HEK293 (cell line): ENCODE measurements around the gene AP1G2.

Source experiments
- CTCF ChIA-PET: fragments of 350-600 bp; formaldehyde crosslinking; extraction: SDS; loops from one replicate; lab custom pipeline; 2021; ENCODE audit warnings: antibody characterized with exemption; lab: Yijun Ruan, JAX
- POLR2A ChIA-PET: fragments of 300-600 bp; formaldehyde crosslinking; extraction: SDS; loops from one replicate; lab custom pipeline; 2020; ENCODE audit warnings: antibody characterized with exemption, inconsistent platforms; lab: Yijun Ruan, JAX
- H3K27ac ChIP-seq: fragments of 200-500 bp; sonication (Bioruptor generic); 2 replicates; pipeline ENCODE4 v1.5.1; 2014; ENCODE audit warnings: low read depth, low read length, control low read depth, inconsistent platforms; ENCODE audit errors: extremely low read depth
- H3K36me3 ChIP-seq, 2 experiments: fragments of 200-500 bp in 1 of 2; sonication (Bioruptor generic) in 1 of 2; 1 replicate in 1 of 2; 2 replicates in 1 of 2; pipeline ENCODE4 v1.5.1; 2014 to 2017; ENCODE audit warnings: inconsistent platforms in 2 of 2, low read length in 2 of 2; ENCODE audit not compliant: control insufficient read depth in 2 of 2, insufficient read depth in 1 of 2
- H3K4me1 ChIP-seq: fragments of 200-500 bp; sonication (Bioruptor generic); 2 replicates; pipeline ENCODE4 v1.5.1; 2014; ENCODE audit warnings: mild to moderate bottlenecking, low read length, inconsistent platforms; ENCODE audit not compliant: control insufficient read depth, insufficient read depth
- H3K4me3 ChIP-seq: 2 replicates; pipeline ENCODE4 v1.5.1; 2011; ENCODE audit warnings: low read depth, mild to moderate bottlenecking, control low read depth, low read length, moderate library complexity
- H3K9me3 ChIP-seq: fragments of 200-500 bp; sonication (Bioruptor generic); 2 replicates; pipeline ENCODE4 v1.5.1; 2014; ENCODE audit warnings: low read depth, low read length, inconsistent platforms; ENCODE audit not compliant: control insufficient read depth, insufficient read depth
- AEBP2 ChIP-seq: fragments of 450-650 bp; formaldehyde crosslinking; IDR thresholded peaks from 2 replicates; pipeline ENCODE4 v1.5.1; 2016; ENCODE audit warnings: missing biosample characterization, missing genetic modification characterization, borderline replicate concordance
- BCL11A ChIP-seq: fragments of 450-650 bp; formaldehyde crosslinking; IDR thresholded peaks from 2 replicates; pipeline ENCODE4 v1.5.1; 2016; ENCODE audit warnings: low read depth, missing biosample characterization, missing genetic modification characterization
- GLIS1 ChIP-seq: fragments of 450-650 bp; formaldehyde crosslinking; IDR thresholded peaks from 2 replicates; pipeline ENCODE4 v1.5.1; 2016; ENCODE audit warnings: missing biosample characterization, missing genetic modification characterization
- KLF9 ChIP-seq: fragments of 450-650 bp; formaldehyde crosslinking; IDR thresholded peaks from 2 replicates; pipeline ENCODE4 v1.5.1; 2016; ENCODE audit warnings: missing biosample characterization, missing genetic modification characterization, low read depth
- MEIS1 ChIP-seq: sonication (generic); formaldehyde crosslinking; IDR thresholded peaks from 2 replicates; pipeline ENCODE4 v1.8.1; 2022; ENCODE audit warnings: missing genetic modification reagents, mild to moderate bottlenecking, borderline replicate concordance
- OSR2 ChIP-seq: fragments of 450-650 bp; formaldehyde crosslinking; IDR thresholded peaks from 2 replicates; pipeline ENCODE4 v1.5.1; 2016; ENCODE audit warnings: missing biosample characterization, missing genetic modification characterization
- SP2 ChIP-seq: fragments of 450-650 bp; formaldehyde crosslinking; IDR thresholded peaks from 2 replicates; pipeline ENCODE4 v1.5.1; 2016; ENCODE audit warnings: missing biosample characterization, missing genetic modification characterization
- SP3 ChIP-seq: fragments of 450-650 bp; formaldehyde crosslinking; IDR thresholded peaks from 2 replicates; pipeline ENCODE4 v1.5.1; 2016; ENCODE audit warnings: missing biosample characterization, missing genetic modification characterization
- ZNF10 ChIP-seq: fragments of 450-650 bp; formaldehyde crosslinking; IDR thresholded peaks from 2 replicates; pipeline ENCODE4 v1.5.1; 2017; ENCODE audit warnings: missing biosample characterization, missing genetic modification characterization
- ZNF302 ChIP-seq: fragments of 450-650 bp; formaldehyde crosslinking; IDR thresholded peaks from 2 replicates; pipeline ENCODE4 v1.5.1; 2016; ENCODE audit warnings: missing biosample characterization, missing genetic modification characterization, low read depth
- ZNF394 ChIP-seq: fragments of 450-650 bp; formaldehyde crosslinking; IDR thresholded peaks from 2 replicates; pipeline ENCODE4 v1.5.1; 2016; ENCODE audit warnings: missing biosample characterization, missing genetic modification characterization, mild to moderate bottlenecking, moderate library complexity, borderline replicate concordance
- ZNF510 ChIP-seq: fragments of 450-650 bp; formaldehyde crosslinking; IDR thresholded peaks from 2 replicates; pipeline ENCODE4 v1.5.1; 2018; ENCODE audit warnings: mild to moderate bottlenecking, missing genetic modification characterization, missing biosample characterization; ENCODE audit not compliant: insufficient replicate concordance
- ZNF548 ChIP-seq: fragments of 450-650 bp; formaldehyde crosslinking; IDR thresholded peaks from 2 replicates; pipeline ENCODE4 v1.5.1; 2016; ENCODE audit warnings: missing biosample characterization, missing genetic modification characterization
- ZNF610 ChIP-seq: fragments of 450-650 bp; formaldehyde crosslinking; IDR thresholded peaks from 2 replicates; pipeline ENCODE4 v1.5.1; 2016; ENCODE audit warnings: missing biosample characterization, missing genetic modification characterization, borderline replicate concordance
- ZNF645 ChIP-seq: fragments of 450-650 bp; formaldehyde crosslinking; IDR thresholded peaks from 2 replicates; pipeline ENCODE4; 2016; ENCODE audit warnings: missing biosample characterization, missing genetic modification characterization
- ZNF707 ChIP-seq: fragments of 450-650 bp; formaldehyde crosslinking; IDR thresholded peaks from 2 replicates; pipeline ENCODE4 v1.5.1; 2016; ENCODE audit warnings: missing biosample characterization, missing genetic modification characterization
- TF ChIP-seq, protein P1 (sequence below): fragments of 450-650 bp; formaldehyde crosslinking; IDR thresholded peaks from 2 replicates; pipeline ENCODE4 v1.5.1; 2016; ENCODE audit warnings: missing biosample characterization, missing genetic modification characterization
- TF ChIP-seq, protein P2 (sequence below): fragments of 450-650 bp; formaldehyde crosslinking; IDR thresholded peaks from 2 replicates; pipeline ENCODE4 v1.5.1; 2016; ENCODE audit warnings: missing biosample characterization, missing genetic modification characterization
- TF ChIP-seq, protein P3 (sequence below): fragments of 450-650 bp; formaldehyde crosslinking; IDR thresholded peaks from 2 replicates; pipeline ENCODE4 v1.5.1; 2016; ENCODE audit warnings: missing biosample characterization, missing genetic modification characterization

The AP1G2 gene

DNA sequence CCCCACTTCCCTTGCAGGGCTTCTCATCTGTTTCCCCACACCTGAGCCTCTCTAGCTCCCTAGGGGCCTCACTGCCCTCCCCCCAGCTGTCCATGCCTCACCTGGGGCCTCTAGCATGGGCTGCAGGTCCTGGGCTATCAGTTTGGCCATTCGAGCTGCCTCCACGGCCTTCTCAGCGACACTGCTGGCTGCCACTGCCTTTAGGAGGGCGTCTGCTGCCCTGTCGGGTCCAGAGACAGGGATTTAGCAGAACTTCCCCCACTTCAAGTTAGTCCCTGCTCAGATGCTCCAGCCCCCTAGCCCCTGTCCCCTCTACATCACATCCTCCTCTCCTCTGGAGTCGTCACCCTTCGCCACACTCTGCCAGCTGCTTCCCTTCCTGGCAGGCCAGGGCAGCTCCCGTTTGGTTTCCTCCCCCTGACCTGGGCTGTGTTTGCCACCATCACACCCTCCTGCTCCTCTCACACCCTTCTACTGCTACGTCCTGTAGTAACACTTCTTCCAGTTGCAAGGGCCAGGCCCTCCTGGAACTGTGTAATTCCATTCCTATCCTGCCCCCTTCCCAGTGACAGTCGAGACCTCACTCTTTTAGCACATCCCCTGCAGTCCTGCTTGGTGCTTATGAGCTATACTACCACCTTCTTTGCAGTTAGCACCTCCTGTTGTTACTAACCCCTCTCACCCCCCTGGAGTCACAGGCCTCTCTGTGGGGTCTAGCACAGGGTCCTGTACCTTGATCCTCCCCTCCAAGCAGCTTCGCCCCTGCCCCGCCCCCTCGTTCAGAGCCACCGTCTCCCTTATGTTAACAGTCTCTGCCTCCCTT, 4.3 kb upstream of the AP1G2 start:
- H3K36me3 ChIP-seq, result no peaks in the 10 kb centered on the region
- POLR2A ChIA-PET, result no interaction called here

DNA sequence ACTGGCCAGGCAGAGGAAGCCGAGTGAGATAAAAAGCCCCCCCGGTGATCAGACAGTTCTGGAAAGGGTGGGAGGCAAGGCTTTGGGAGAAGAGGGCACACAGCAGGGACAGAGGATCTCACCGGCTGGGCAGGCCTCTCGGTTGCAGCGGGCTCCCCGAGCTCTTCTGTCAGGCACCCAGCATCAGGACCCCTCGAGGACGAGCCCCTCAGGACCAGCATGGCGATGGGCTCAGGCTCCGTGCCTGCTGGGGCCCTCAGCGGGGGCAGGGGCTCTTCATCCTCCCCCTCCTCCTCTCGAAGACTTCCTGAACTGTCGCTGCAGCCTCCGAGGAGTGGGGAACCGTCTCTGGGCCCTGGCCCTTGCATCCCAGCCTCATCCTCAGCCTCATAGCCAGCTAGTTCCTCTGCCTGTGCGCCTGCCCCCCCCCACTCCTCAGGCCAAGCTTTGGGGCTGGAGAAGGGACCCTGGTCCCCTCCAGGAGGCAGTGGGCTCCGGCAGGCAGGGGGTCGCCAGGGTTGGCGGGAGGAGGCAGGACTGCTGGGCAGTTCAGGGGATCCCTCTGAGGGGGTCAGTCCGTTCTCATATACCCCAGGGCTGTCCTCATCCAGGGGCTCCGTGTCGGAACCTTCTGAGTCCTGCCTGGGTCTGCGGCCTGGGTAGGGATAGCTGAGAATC, 3.4 kb upstream of the AP1G2 start:
- H3K4me3 ChIP-seq, result no peak overlapping the region
- no peak overlapping the region for H3K27ac ChIP-seq
- H3K9me3 ChIP-seq, result no peaks in the 10 kb centered on the region
- peaks cover 0 to 4% of the 10 kb centered on the region in 2 experiments; a peak in 1 of 3 replicates for H3K36me3 ChIP-seq
- ChIA-PET CTCF (interaction anchor here (0.7 to 3.0 kb wide), 3 partner anchors 11 to 341 kb away, joined by 3 to 7 read pairs (median 6); no protein-coding TSS in a partner anchor), POLR2A (no interaction called here)
- TF ChIP-seq ZNF645 (tag by site-specific recombination), result no peak
- TF ChIP-seq, protein P1, sequence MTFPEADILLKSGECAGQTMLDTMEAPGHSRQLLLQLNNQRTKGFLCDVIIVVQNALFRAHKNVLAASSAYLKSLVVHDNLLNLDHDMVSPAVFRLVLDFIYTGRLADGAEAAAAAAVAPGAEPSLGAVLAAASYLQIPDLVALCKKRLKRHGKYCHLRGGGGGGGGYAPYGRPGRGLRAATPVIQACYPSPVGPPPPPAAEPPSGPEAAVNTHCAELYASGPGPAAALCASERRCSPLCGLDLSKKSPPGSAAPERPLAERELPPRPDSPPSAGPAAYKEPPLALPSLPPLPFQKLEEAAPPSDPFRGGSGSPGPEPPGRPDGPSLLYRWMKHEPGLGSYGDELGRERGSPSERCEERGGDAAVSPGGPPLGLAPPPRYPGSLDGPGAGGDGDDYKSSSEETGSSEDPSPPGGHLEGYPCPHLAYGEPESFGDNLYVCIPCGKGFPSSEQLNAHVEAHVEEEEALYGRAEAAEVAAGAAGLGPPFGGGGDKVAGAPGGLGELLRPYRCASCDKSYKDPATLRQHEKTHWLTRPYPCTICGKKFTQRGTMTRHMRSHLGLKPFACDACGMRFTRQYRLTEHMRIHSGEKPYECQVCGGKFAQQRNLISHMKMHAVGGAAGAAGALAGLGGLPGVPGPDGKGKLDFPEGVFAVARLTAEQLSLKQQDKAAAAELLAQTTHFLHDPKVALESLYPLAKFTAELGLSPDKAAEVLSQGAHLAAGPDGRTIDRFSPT (tag by site-specific recombination), result no peak
- H3K4me1 ChIP-seq, result peaks cover 13% of the 10 kb centered on the region

More for the DNA sequence above, 4.3 kb upstream of the AP1G2 start:
- Histone ChIP-seq H3K9me3 (no peaks in the 10 kb centered on the region), H3K4me1 (peaks cover 13% of the 10 kb centered on the region), H3K4me3 (no peak overlapping the region), H3K27ac (no peak overlapping the region)
- CTCF ChIA-PET, result interaction anchor here (0.5 to 3.0 kb wide), 8 partner anchors 10 to 351 kb away, joined by 3 to 7 read pairs (median 3); no protein-coding TSS in a partner anchor
- TF ChIP-seq, protein P2, sequence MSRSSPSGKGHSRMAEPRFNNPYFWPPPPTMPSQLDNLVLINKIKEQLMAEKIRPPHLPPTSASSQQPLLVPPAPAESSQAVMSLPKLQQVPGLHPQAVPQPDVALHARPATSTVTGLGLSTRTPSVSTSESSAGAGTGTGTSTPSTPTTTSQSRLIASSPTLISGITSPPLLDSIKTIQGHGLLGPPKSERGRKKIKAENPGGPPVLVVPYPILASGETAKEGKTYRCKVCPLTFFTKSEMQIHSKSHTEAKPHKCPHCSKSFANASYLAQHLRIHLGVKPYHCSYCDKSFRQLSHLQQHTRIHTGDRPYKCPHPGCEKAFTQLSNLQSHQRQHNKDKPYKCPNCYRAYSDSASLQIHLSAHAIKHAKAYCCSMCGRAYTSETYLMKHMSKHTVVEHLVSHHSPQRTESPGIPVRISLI (tag by site-specific recombination), result no peak
- peak; percentile 53 for TF ChIP-seq GLIS1 (tag by site-specific recombination)

DNA sequence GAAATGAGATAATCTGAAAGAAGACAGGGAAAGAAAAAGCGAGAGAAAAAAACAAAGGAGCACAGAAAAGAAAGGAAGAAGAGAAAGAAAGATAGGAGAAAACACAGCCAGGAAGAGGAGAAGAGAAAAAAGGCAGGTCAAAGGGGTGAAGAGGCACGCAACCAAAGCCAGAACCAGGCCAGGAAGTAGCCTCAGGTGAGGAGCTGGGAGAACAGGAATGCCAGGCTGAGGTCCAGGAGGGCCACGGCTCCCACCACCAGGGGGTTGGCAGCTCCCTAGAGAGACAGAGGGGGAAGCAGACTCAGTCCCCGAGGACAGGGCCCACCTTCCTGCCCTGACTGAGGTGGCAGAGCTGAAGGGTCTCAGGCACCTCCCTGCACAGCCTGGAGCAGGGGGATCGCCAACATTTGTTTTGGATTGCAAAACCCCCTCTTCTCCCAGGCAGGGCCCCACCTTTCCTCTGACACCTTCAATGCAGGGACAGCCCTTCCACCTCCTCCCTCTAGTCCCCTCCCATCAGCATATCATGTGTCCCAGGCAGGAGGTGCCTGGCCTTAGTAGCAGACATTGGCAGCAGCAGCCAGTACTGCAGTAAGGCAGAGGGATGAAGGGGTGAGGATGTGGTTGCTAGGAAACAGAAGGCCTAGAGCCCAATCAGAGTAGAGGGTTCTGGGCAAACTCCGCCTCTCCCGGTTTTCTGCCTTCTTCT, 2.0 kb upstream of the AP1G2 start:
- H3K4me3 ChIP-seq, result no peak overlapping the region
- CTCF ChIA-PET, result interaction anchor here (0.8 to 1.8 kb wide), 4 partner anchors 10 to 157 kb away, joined by 3 to 9 read pairs (median 4); no protein-coding TSS in a partner anchor
- POLR2A ChIA-PET, result no interaction called here
- H3K9me3 ChIP-seq, result no peaks in the 10 kb centered on the region
- H3K4me1 ChIP-seq, result peaks cover 13% of the 10 kb centered on the region
- H3K36me3 ChIP-seq, result peaks cover 0 to 18% of the 10 kb centered on the region in 2 experiments; a peak in 1 of 3 replicates
- peak overlapping the region; percentile 70 for H3K27ac ChIP-seq
- TF ChIP-seq SP3 (tag by site-specific recombination) (peak; percentile 56), OSR2 (tag by site-specific recombination) (peak; percentile 63; the same call in 1 of the 2 replicates), ZNF394 (tag by site-specific recombination) (no peak), ZNF610 (tag by site-specific recombination) (no peak), MEIS1 (CRISPR knock-in tag) (no peak), ZNF707 (tag by site-specific recombination) (no peak), ZNF510 (tag by site-specific recombination) (no peak), KLF9 (tag by site-specific recombination) (no peak), AEBP2 (tag by site-specific recombination) (no peak), SP2 (tag by site-specific recombination) (peak; percentile 79), BCL11A (no peak), ZNF10 (tag by site-specific recombination) (no peak), ZNF548 (tag by site-specific recombination) (no peak), ZNF302 (no peak)
- TF ChIP-seq, protein P3, sequence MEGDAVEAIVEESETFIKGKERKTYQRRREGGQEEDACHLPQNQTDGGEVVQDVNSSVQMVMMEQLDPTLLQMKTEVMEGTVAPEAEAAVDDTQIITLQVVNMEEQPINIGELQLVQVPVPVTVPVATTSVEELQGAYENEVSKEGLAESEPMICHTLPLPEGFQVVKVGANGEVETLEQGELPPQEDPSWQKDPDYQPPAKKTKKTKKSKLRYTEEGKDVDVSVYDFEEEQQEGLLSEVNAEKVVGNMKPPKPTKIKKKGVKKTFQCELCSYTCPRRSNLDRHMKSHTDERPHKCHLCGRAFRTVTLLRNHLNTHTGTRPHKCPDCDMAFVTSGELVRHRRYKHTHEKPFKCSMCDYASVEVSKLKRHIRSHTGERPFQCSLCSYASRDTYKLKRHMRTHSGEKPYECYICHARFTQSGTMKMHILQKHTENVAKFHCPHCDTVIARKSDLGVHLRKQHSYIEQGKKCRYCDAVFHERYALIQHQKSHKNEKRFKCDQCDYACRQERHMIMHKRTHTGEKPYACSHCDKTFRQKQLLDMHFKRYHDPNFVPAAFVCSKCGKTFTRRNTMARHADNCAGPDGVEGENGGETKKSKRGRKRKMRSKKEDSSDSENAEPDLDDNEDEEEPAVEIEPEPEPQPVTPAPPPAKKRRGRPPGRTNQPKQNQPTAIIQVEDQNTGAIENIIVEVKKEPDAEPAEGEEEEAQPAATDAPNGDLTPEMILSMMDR, result peak; percentile 12; the same call in 1 of the 2 replicates
